HepG2 (cell line): Measurements from ENCODE around the gene RAPGEF2. TPM values are rescaled to one million over a fixed set of nuclear protein-coding genes. Genes with fewer than 3 reads are reported as not detected.

ENCODE experiments used
- ATAC-seq: fragments of 200-7000 bp; cut with Tn5 transposase; 3 replicates; pipeline ENCODE4 v1.9.1; 2020; ENCODE audit warnings: mild to moderate bottlenecking, moderate library complexity
- BruUV-seq: library from RNA; stranded (reverse); fragments of 400-500 nt; replicated peaks from 2 replicates; lab custom pipeline; 2021; lab: Mats Ljungman, UMichigan
- CTCF ChIA-PET: fragments of 300-600 bp; formaldehyde crosslinking; extraction: SDS; loops from one replicate; lab custom pipeline; 2021; ENCODE audit warnings: low total read pairs, inconsistent platforms, low intra/inter-chr PET ratio; lab: Yijun Ruan, JAX
- POLR2A ChIA-PET: fragments of 350-600 bp; sonication (Branson Sonifier 250); formaldehyde crosslinking; loops from one replicate; lab custom pipeline; 2020; ENCODE audit warnings: antibody characterized with exemption, inconsistent platforms; lab: Yijun Ruan, JAX
- DNase-seq: peaks from one replicate; pipeline ENCODE4 v3.0.0-alpha.2; 2015; ENCODE audit warnings: low spot score
- FAIRE-seq: peaks from 3 replicates; lab custom pipeline; 2011; peaks lifted over from hg19 to GRCh38; lab: Jason Lieb, UNC
- H2AFZ ChIP-seq: one replicate; pipeline ENCODE4 v1.6.1; 2011; ENCODE audit warnings: low read length, inconsistent platforms
- H3K27ac ChIP-seq: fragments of 300-600 bp; 3 replicates; pipeline ENCODE4 v1.8.0; 2011; ENCODE audit warnings: mixed run types, mild to moderate bottlenecking, mixed read lengths, low read length, inconsistent platforms; ENCODE audit not compliant: insufficient read depth; ENCODE audit errors: extremely low read length
- H3K27me3 ChIP-seq, 2 experiments: fragments of 200-600 bp in 1 of 2; 2 replicates in 1 of 2; 3 replicates in 1 of 2; pipeline versions ENCODE4 v1.6.0 to v1.8.0; 2011; ENCODE audit warnings: low read length in 2 of 2, mild to moderate bottlenecking in 2 of 2, moderate library complexity in 2 of 2, inconsistent platforms in 1 of 2; ENCODE audit not compliant: insufficient read depth in 2 of 2, control insufficient read depth in 1 of 2
- H3K36me3 ChIP-seq, 2 experiments: fragments of 200-600 bp in 1 of 2; replicated peaks in 1 of 2; 2 replicates in 1 of 2; 3 replicates in 1 of 2; pipeline versions ENCODE4 v1.5.1 to v1.8.0; 2011; ENCODE audit warnings: low read length in 2 of 2, inconsistent platforms in 1 of 2; ENCODE audit not compliant: insufficient read depth in 2 of 2, control insufficient read depth in 1 of 2
- H3K4me1 ChIP-seq: 2 replicates; pipeline ENCODE4 v1.5.1; 2012; ENCODE audit warnings: low read length, inconsistent platforms; ENCODE audit not compliant: insufficient read depth
- H3K4me2 ChIP-seq: 2 replicates; pipeline ENCODE4 v1.6.0; 2011; ENCODE audit warnings: low read depth, low read length, inconsistent platforms
- H3K4me3 ChIP-seq, 3 experiments: fragments of 200-600 bp in 1 of 3; sonication (generic), shearing (Covaris generic) in 1 of 3; replicated peaks in 1 of 3; 2 replicates each; pipeline ENCODE4 v1.5.1; 2011 to 2016; ENCODE audit warnings: low read length in 3 of 3, inconsistent platforms in 2 of 3, low read depth in 2 of 3, mild to moderate bottlenecking in 2 of 3, control low read depth in 1 of 3, mixed read lengths in 1 of 3; ENCODE audit not compliant: insufficient read depth in 1 of 3
- H3K79me2 ChIP-seq: one replicate; pipeline ENCODE4 v1.6.1; 2011; ENCODE audit warnings: low read length, inconsistent platforms; ENCODE audit not compliant: insufficient read depth
- H3K9ac ChIP-seq: 2 replicates; pipeline ENCODE4 v1.6.0; 2011; ENCODE audit warnings: mild to moderate bottlenecking, low read depth, low read length, inconsistent platforms; ENCODE audit not compliant: insufficient read depth
- H3K9me3 ChIP-seq: 2 replicates; pipeline ENCODE4 v1.5.1; 2012; ENCODE audit warnings: mild to moderate bottlenecking, low read length
- H4K20me1 ChIP-seq: 2 replicates; pipeline ENCODE4 v1.6.0; 2011; ENCODE audit warnings: inconsistent platforms, mild to moderate bottlenecking, low read length, moderate library complexity; ENCODE audit not compliant: insufficient read depth
- CEBPG ChIP-seq: IDR thresholded peaks from 2 replicates; pipeline ENCODE4 v1.6.1; 2016
- FIP1L1 ChIP-seq: fragments of 200-400 bp; formaldehyde crosslinking; IDR thresholded peaks from 2 replicates; pipeline ENCODE4 v1.6.1; 2018; ENCODE audit warnings: low read depth, mild to moderate bottlenecking, low read length, moderate library complexity, borderline replicate concordance; ENCODE audit not compliant: insufficient read depth
- JUND ChIP-seq: sonication (generic); formaldehyde crosslinking; IDR thresholded peaks from 2 replicates; pipeline ENCODE4 v1.8.0; 2022; ENCODE audit warnings: mild to moderate bottlenecking, missing genetic modification reagents
- LBX2 ChIP-seq: sonication (generic); formaldehyde crosslinking; IDR thresholded peaks from 2 replicates; pipeline ENCODE4 v1.5.0; 2020; ENCODE audit warnings: missing genetic modification reagents, mild to moderate bottlenecking, borderline replicate concordance
- MAFF ChIP-seq: IDR thresholded peaks from 2 replicates; pipeline ENCODE4 v1.6.1; 2011; ENCODE audit warnings: low read depth, low read length, improper control_type of control experiment
- NFE2L1 ChIP-seq: sonication (generic); formaldehyde crosslinking; IDR thresholded peaks from 2 replicates; pipeline ENCODE4 v1.4.0; 2020; ENCODE audit warnings: missing genetic modification reagents, mild to moderate bottlenecking, borderline replicate concordance
- PLRG1 ChIP-seq: fragments of 450-650 bp; conservative IDR thresholded peaks from 2 replicates; pipeline ENCODE4 v1.6.1; 2016
- REST ChIP-seq, 2 experiments: IDR thresholded peaks; 2 replicates each; pipeline ENCODE4 v1.6.1; 2011 to 2012; ENCODE audit warnings: low read length in 2 of 2, borderline replicate concordance in 1 of 2, low read depth in 1 of 2, mild to moderate bottlenecking in 1 of 2, moderate library complexity in 1 of 2
- RFXANK ChIP-seq: IDR thresholded peaks from 2 replicates; pipeline ENCODE4 v1.6.1; 2016
- SRSF9 ChIP-seq: fragments of 200-400 bp; formaldehyde crosslinking; IDR thresholded peaks from 2 replicates; pipeline ENCODE4 v1.6.1; 2018; ENCODE audit warnings: borderline replicate concordance, mild to moderate bottlenecking, low read depth, low read length; ENCODE audit not compliant: insufficient read depth, poor library complexity, severe bottlenecking
- YEATS2 ChIP-seq: sonication (generic); formaldehyde crosslinking; IDR thresholded peaks from 2 replicates; pipeline ENCODE4 v1.4.0; 2020; ENCODE audit warnings: missing genetic modification reagents, borderline replicate concordance
- WGBS: methylation state at CpG from one replicate; pipeline ENCODE4 v1.1.6; 2017; ENCODE audit warnings: low lambda C conversion rate; 5-methylcytosine and 5-hydroxymethylcytosine counted together
- in situ Hi-C: cut with HindIII; loops from 2 replicates; pipeline ENCODE4 v1.10.0; 2017; ENCODE audit warnings: low pct_unique_long_range_greater_than_20kb; ENCODE audit not compliant: extremely low pct_ligation_motif_present
- intact Hi-C: fragments of 100-400 bp; cut with micrococcal nuclease; formaldehyde crosslinking; loops from one replicate; pipeline ENCODE4 v1.10.0; 2022; ENCODE audit not compliant: unreplicated experiment
- polyA plus RNA-seq, 8 experiments: library from polyadenylated mRNA; depleted of rRNA in 3 of 8; stranded (reverse) in 7 of 8; unstranded in 1 of 8; fragments of >200 nt; fragmentation: Illumina TruSeq in 4 of 8; extraction: Trizol in 4 of 8; gene quantifications; 2 replicates each; pipeline versions ENCODE4 v1.2.1 to v1.2.3, GENCODE V29; 2011 to 2016; ENCODE audit warnings: low read depth in 4 of 8, missing spikeins in 1 of 8, mixed read lengths in 1 of 8; ENCODE audit not compliant: insufficient read depth in 1 of 8
- total RNA-seq, 5 experiments: library from RNA; depleted of rRNA; stranded (reverse); fragments of >200 nt; fragmentation: Illumina TruSeq; extraction: Trizol; gene quantifications; 2 replicates each; pipeline ENCODE4 v1.2.3, GENCODE V29; 2016; ENCODE audit warnings: low read depth in 1 of 5

RAPGEF2 gene
- total and polyA plus RNA-seq, 2 of the 13 experiments (the other 11 are each of a cell fraction or from before 2014, with no cell fraction given), result 19.2 to 23.0 TPM

- ChIA-PET POLR2A (no interaction called here), CTCF (no interaction called here)
- BruUV-seq, result no TSS peak
- in situ Hi-C loops, result no loop called here
- H3K9me3 ChIP-seq, result no peaks in the 10 kb centered on the region
- DNase-seq (no peak), ATAC-seq (no peak), FAIRE-seq (no peak)
- H3K27ac ChIP-seq, result no peak overlapping the region
- H3K4me2 ChIP-seq, result no peak overlapping the region
- H3K79me2 ChIP-seq, result no peaks in the 10 kb centered on the region
- no peak overlapping the region for H3K9ac ChIP-seq
- H3K4me1 ChIP-seq, result peaks cover 12% of the 10 kb centered on the region; the same call in 1 of the 2 replicates
- H4K20me1 ChIP-seq, result no peaks in the 10 kb centered on the region
- intact Hi-C loops, result no loop called here
- no peak overlapping the region for H3K4me3 ChIP-seq
- no peaks in the 10 kb centered on the region for H3K27me3 ChIP-seq
- TF ChIP-seq SRSF9, result no peak
- TF ChIP-seq PLRG1, result no peak
- no peak for TF ChIP-seq NFE2L1 (CRISPR knock-in tag)
- WGBS, result 26% methylated on average over 3 of the region's 3 CpGs
- H3K36me3 ChIP-seq, result no peaks in the 10 kb centered on the region
- no peak overlapping the region for H2AFZ ChIP-seq
Observed at GRCh38 chr4:159060161-159060560, 42.7 kb upstream of the RAPGEF2 start.

- Histone ChIP-seq H2AFZ (no peak overlapping the region), H3K4me3 (no peak overlapping the region), H3K36me3 (no peaks in the 10 kb centered on the region), H3K4me1 (peaks cover 12% of the 10 kb centered on the region; the same call in 1 of the 2 replicates), H3K27ac (no peak overlapping the region), H3K79me2 (no peaks in the 10 kb centered on the region), H4K20me1 (no peaks in the 10 kb centered on the region), H3K4me2 (no peak overlapping the region), H3K9ac (no peak overlapping the region), H3K27me3 (no peaks in the 10 kb centered on the region), H3K9me3 (no peaks in the 10 kb centered on the region)
- CTCF ChIA-PET, result no interaction called here
- no TSS peak for BruUV-seq
- TF ChIP-seq LBX2 (CRISPR knock-in tag) (no peak), CEBPG (CRISPR knock-in tag) (no peak), RFXANK (no peak), REST (IDR thresholded peaks at IDR 0.05; ENCODE audit: borderline replicate concordance in 1 of 2, low read depth in 1 of 2, low read length in 2 of 2) (no peak), MAFF (no peak), FIP1L1 (no peak), JUND (CRISPR knock-in tag) (no peak), YEATS2 (CRISPR knock-in tag) (no peak)
- FAIRE-seq, result no peak
- 28% methylated on average over 2 of the region's 2 CpGs for WGBS
- POLR2A ChIA-PET, result no interaction called here
- intact Hi-C loops, result no loop called here
- ATAC-seq, result no peak
- in situ Hi-C loops, result no loop called here
- DNase-seq, result no peak
Observed at GRCh38 chr4:159062381-159062780, 40.5 kb upstream of the RAPGEF2 start.
